ENCODE results near the gene ENTPD6.
"Not testable (repeated sequence)": the region's sequence is repeated elsewhere in the genome, so short reads cannot be mapped to it uniquely, and the experiment has no call there.

Gene ENTPD6

GRCh38 chr20:25225642-25226432, 30.3 kb downstream of the ENTPD6 start:
- peak; percentile 15 for DNase-seq

DNA sequence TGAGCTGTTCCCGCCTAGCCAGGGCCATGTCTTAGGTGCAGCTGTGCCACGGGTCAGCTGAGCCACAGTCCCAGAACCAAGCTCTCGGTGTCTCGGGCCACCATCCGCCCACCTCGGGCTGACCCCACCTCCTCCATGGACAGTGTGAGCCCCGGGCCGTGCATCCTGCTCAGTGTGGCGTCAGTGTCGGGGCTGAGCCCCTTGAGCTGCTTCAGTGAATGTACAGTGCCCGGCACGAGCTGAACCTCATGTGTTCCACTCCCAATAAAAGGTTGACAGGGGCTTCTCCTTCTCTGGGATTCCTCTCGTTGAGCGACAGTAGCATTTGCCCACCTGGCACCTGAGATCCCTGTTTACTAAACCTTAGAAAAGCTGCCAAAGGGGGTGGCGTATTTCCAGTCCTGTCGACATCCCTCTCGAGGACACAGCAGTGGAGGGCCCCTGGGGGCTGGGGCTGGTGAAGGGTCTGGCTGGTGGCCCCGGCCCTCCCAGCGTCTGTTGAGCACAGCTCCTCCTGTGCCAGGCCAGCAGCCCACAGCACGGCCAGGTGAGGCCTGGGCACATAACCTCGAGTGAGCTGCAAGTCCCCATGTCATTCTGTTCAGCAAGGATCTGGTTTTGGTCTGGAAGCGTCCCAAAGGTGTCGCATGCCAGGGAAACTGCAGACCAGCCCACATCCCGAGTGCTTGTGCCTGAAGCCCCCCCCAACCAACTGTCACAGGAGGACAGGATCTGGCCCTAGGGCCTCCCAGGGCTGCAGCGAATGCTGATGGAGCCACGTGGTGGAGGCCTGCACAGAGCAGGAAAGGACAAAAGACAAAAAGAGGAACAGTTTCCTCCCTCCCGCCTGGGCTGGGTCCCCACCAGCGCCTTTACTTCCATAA, 31.2 kb downstream of the ENTPD6 start:
- DNase-seq, result no peak

DNA sequence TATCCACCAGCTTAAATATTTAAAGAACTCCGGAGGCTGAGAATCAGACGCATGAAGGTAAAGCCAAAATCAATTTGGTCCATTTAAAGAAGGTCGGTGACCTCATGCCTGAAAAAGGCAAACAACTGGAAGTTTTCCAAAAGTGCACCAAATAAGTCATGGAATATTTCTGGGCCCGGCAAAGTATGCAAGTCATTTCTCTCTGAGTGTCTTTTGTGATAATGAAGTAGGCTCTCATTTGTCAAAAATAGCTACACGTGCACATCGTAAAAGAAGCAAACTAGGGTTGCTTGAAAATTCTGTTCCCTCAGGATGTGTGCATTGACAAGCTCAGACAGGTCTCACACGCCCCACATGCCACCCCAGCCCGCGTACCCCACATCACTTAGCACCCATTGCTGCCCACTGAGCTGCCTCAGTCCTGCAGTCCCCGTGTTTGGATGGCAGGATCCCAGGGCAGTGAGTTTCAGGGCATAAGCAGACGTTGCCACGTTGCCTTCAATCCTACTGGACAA, 31.9 kb downstream of the ENTPD6 start:
- DNase-seq, result no peak

GRCh38 chr20:25229486-25230165, 34.1 kb downstream of the ENTPD6 start:
- no peak for DNase-seq

DNA sequence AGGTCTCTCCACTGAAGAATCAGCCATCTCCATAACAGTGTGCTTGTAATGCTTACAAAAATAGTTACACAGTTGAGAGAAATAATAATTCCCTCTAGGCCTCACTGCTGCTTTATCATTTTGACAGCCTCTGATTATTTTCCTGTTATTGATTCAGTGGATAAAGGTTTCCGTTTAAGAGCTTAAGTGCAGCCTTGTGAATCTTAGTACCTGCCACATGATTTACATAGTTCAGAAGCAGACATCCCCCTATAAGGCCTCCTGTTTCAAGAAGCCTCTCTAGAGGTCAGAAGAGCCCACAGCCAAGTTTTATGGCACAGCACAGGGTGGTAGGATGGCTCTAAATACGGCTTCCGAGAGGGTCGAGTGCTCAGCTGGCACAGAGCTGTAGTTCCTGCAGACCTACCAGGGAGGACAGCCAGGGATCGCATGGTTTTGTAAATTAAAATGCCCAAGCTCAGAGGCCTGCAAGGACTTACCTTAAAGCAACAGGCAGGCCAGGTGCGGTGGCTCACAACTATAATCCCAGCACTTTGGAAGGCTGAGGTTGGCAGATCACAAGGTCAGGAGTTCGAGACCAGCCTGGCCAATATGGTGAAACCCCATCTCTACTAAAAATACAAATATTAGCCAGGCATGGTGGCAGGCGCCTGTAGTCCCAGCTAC, 34.8 kb downstream of the ENTPD6 start:
- no peak for DNase-seq

GRCh38 chr20:25233016-25233772, 37.7 kb downstream of the ENTPD6 start:
- peak; percentile 51 for DNase-seq

GRCh38 chr20:25234009-25234849, 38.7 kb downstream of the ENTPD6 start:
- not testable (repeated sequence) for DNase-seq

- DNase-seq, result no peak
Observed at GRCh38 chr20:25236450-25237304, 41.2 kb downstream of the ENTPD6 start.

DNA sequence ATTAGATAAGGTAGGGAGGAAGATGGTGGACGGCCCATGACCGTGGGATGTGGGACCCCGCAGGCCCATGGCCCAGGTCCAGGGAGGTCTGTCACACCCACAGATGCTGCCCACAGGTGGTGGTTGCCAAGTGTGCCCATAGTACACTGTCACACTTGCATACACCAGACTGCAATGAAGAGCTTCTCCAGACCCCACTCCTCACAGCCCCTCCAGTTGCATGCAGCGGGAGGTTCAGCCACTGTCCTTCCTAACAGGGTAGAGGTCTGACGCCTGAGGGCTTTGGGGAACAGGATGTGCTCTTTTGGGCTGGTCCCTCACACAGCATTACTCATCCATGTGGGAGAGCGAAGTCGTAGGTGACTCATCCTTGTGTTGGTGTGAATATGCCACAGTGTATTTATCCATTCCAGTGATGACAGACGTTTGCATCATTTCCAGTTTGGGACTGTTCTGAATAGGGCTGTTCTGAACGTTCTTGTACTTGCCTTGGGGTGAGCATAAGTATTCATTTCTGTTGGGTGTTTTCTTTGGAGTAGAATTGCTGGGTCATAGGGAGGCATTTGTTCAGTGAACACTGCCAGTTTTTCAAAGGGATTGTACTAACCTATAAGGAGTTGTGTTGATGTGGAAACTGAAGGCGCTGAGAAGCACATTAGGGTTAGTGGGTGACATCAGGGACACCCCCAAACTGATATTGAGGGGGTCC, 42.3 kb downstream of the ENTPD6 start:
- DNase-seq, result no peak

- no peak for DNase-seq
Observed at GRCh38 chr20:25238319-25239037, 43.0 kb downstream of the ENTPD6 start.

DNA sequence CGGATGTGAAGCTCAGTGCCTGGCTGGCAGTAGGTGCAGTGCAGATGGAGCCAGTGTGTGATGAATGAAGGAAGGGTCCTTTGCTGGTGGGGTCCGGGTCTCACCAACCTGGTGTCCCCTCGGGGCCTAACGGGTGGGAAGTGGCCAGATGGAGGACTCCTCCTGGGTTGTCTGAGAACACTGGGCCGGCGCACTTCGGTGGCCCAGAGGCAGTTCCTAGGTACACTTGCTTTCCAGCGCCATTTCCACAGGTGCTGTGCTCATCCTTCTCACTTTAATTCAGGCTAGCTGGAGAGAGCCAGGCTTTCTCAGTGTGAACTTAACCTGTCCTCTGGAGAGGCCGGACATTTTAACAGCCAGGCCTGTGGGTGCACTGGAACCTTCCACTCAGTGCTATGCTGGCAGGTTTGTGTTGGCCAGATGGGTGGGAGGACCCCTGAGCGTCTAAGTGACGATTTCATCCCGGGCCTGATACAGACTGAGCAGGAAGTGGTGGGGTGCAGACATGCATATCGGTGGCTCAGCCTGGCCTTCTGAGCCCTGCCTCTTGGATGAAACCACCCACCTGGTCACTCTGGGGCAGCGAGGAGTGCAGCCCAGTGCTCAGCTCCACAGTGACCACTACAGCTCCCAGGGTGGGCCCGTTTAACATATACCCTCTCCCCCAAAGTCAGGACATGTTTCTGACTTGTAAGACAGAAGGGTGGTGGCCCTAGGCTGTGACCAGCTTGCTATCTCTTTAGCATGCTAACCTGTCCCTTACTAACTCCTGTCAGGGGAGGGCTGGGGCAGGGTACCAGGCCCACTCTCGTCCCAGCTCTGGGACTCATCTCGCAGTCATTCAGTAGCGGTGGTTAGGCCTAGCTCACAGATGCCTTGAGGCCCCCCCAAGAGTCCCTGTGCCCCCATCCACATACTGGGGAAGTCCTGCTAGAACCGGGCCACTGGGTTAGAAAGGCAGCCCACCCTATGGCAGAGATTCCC, 44.2 kb downstream of the ENTPD6 start:
- DNase-seq, result peak; percentile 2

DNA sequence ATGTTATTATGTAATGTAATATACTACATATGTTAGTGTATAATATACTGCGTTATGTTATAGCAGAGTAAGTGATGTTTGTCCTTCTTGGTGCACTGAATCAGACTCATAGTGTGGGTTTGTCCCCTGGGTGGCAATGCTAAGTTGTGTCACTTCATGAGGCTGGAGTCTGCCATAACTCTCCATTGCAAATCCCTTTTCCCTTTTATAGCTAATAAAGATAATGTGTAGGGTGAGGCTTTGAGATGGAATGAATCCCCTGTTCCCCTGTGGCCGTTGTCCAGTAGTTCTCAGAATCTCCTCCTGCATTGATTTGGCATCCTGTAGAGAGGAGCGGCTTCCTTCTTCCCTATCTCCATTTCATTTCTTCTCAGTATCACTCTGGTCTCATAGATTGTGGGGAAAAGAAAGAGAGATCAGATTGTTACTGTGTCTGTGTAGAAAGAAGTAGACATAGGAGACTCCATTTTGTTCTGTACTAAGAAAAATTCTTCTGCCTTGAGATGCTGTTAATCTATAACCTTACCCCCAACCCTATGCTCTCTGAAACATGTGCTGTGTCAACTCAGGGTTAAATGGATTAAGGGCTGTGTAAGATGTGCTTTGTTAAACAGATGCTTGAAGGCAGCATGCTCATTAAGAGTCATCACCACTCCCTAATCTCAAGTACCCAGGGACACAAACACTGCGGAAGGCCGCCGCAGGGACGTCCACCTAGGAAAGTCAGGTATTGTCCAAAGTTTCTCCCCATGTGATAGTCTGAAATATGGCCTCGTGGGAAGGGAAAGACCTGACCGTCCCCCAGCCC, 45.5 kb downstream of the ENTPD6 start:
- not testable (repeated sequence) for DNase-seq

GRCh38 chr20:25241659-25241955, 46.1 kb downstream of the ENTPD6 start:
- DNase-seq, result not testable (repeated sequence)

GRCh38 chr20:25242231-25242630, 46.7 kb downstream of the ENTPD6 start:
- DNase-seq, result no peak

GRCh38 chr20:25243416-25243979, 48.0 kb downstream of the ENTPD6 start:
- no peak for DNase-seq

- no peak for DNase-seq
Observed at GRCh38 chr20:25244976-25245375, 49.5 kb downstream of the ENTPD6 start.
